Smooth muscle cell (in vitro differentiated cells): ENCODE data around the gene FGF5. TPM values are rescaled to one million over a fixed set of nuclear protein-coding genes. Genes with fewer than 3 reads are reported as not detected.

Source experiments
- DNase-seq: peaks from one replicate; lab custom pipeline; 2025; ENCODE audit not compliant: unreplicated experiment; lab: John Stamatoyannopoulos, UW
- H2AFZ ChIP-seq: fragments of 200-600 bp; sonication (generic); 2 replicates; pipeline ENCODE4 v1.6.0; 2016; ENCODE audit warnings: antibody characterized with exemption, low read depth, mild to moderate bottlenecking
- H3F3A ChIP-seq: fragments of 200-600 bp; sonication (generic); 2 replicates; pipeline ENCODE4 v1.6.0; 2017; ENCODE audit warnings: antibody characterized with exemption, low read depth
- H3K27ac ChIP-seq: fragments of 200-600 bp; sonication (generic); 2 replicates; pipeline ENCODE4 v1.5.1; 2016; ENCODE audit warnings: low read depth, mild to moderate bottlenecking
- H3K27me3 ChIP-seq: fragments of 200-600 bp; sonication (generic); 2 replicates; pipeline ENCODE4 v1.6.1; 2016; ENCODE audit warnings: low read depth, mild to moderate bottlenecking
- H3K36me3 ChIP-seq: fragments of 200-600 bp; sonication (generic); 2 replicates; pipeline ENCODE4 v1.5.1; 2016; ENCODE audit warnings: low read depth
- H3K4me1 ChIP-seq: fragments of 200-600 bp; sonication (generic); 2 replicates; pipeline ENCODE4 v1.5.1; 2016; ENCODE audit warnings: low read depth
- H3K4me2 ChIP-seq: fragments of 200-600 bp; sonication (generic); 2 replicates; pipeline ENCODE4 v1.6.0; 2016; ENCODE audit warnings: mild to moderate bottlenecking
- H3K4me3 ChIP-seq: fragments of 200-600 bp; sonication (generic); 2 replicates; pipeline ENCODE4 v1.5.1; 2016; ENCODE audit warnings: mild to moderate bottlenecking
- H3K79me2 ChIP-seq: fragments of 200-600 bp; sonication (generic); 2 replicates; pipeline ENCODE4 v1.6.0; 2016; ENCODE audit warnings: low read depth, mild to moderate bottlenecking
- H3K9ac ChIP-seq: fragments of 200-600 bp; sonication (generic); 2 replicates; pipeline ENCODE4 v1.6.0; 2016; ENCODE audit warnings: low read depth
- H3K9me3 ChIP-seq: fragments of 200-600 bp; sonication (generic); replicated peaks from 2 replicates; pipeline ENCODE4 v1.5.1; 2016; ENCODE audit warnings: low read depth
- H4K20me1 ChIP-seq: fragments of 200-600 bp; sonication (generic); 2 replicates; pipeline ENCODE4 v1.6.0; 2016; ENCODE audit warnings: low read depth
- WGBS: methylation state at CpG from one replicate; pipeline ENCODE4 v1.1.7; 2016; ENCODE audit warnings: low lambda C conversion rate; 5-methylcytosine and 5-hydroxymethylcytosine counted together
- polyA plus RNA-seq: library from polyadenylated mRNA; unstranded; fragments of >200 nt; fragmentation: Nextera tagmentation; extraction: Ambion mirVana; gene quantifications from 2 replicates; pipeline ENCODE4 v1.2.1, GENCODE V29; 2016
- total RNA-seq: library from RNA; depleted of rRNA; stranded (reverse); fragments of >200 nt; gene quantifications from 2 replicates; pipeline ENCODE4 v1.2.3, GENCODE V29; 2014
- TF ChIP-seq, protein P1 (sequence below): fragments of 200-600 bp; sonication (generic); IDR thresholded peaks from 2 replicates; pipeline ENCODE4 v1.5.1; 2017; ENCODE audit warnings: borderline replicate concordance, mild to moderate bottlenecking, antibody characterized with exemption; ENCODE audit not compliant: insufficient read depth, poor library complexity, severe bottlenecking

The FGF5 gene
- total and polyA plus RNA-seq, 2 experiments from 2014 or later: not detected

DNA sequence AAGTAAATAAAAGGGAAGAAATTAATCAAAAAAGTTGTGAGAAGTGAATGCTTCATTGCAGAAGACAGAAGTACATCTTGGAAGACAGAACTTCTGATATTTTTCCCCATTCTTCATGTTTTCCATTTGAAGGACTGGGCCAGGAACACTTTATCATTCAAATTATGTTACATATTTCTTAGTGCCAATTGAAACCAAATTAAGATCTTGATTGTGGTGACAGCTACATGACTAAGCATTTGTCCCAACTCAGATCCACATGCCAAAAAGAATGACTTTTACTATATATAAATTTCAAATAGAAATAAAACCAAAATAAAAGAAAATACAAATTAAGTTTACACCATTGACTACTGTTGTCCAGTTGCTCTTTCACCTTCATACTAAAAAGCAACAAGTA is 14.0 kb upstream of the FGF5 start:
- H3K27me3 ChIP-seq: peaks cover 48% of the 10 kb centered on the region
- H3K27ac ChIP-seq: no peak overlapping the region
- no peaks in the 10 kb centered on the region for H3F3A ChIP-seq
- H2AFZ ChIP-seq: no peak overlapping the region
- no peak overlapping the region for H3K9ac ChIP-seq
- H3K4me2 ChIP-seq: no peak overlapping the region
- H3K4me1 ChIP-seq: no peaks in the 10 kb centered on the region
- TF ChIP-seq, protein P1, sequence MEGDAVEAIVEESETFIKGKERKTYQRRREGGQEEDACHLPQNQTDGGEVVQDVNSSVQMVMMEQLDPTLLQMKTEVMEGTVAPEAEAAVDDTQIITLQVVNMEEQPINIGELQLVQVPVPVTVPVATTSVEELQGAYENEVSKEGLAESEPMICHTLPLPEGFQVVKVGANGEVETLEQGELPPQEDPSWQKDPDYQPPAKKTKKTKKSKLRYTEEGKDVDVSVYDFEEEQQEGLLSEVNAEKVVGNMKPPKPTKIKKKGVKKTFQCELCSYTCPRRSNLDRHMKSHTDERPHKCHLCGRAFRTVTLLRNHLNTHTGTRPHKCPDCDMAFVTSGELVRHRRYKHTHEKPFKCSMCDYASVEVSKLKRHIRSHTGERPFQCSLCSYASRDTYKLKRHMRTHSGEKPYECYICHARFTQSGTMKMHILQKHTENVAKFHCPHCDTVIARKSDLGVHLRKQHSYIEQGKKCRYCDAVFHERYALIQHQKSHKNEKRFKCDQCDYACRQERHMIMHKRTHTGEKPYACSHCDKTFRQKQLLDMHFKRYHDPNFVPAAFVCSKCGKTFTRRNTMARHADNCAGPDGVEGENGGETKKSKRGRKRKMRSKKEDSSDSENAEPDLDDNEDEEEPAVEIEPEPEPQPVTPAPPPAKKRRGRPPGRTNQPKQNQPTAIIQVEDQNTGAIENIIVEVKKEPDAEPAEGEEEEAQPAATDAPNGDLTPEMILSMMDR: no peak
- DNase-seq: no peak
- no peaks in the 10 kb centered on the region for H4K20me1 ChIP-seq
- H3K9me3 ChIP-seq: no peaks in the 10 kb centered on the region
- no peaks in the 10 kb centered on the region for H3K36me3 ChIP-seq
- no peak overlapping the region for H3K4me3 ChIP-seq
- H3K79me2 ChIP-seq: no peaks in the 10 kb centered on the region

DNA sequence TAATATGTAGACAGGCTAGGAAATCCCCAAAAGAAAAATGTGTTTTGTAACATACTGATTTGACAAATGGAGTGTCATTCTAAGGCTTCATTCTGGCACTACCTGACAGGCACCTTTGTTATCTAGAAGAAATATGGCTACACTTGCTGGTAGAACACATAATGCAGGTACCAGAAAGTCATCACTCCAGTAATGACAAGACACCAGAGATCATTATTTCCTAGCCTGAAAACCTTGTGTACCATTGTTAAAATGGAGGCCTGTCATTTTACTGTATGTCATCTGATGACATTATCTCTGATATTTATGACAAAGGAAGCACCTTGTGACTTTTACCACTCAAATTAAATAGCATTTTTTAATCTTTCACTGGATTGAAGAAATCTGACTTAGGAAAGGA is 13.5 kb upstream of the FGF5 start:
- H3K9ac ChIP-seq: no peak overlapping the region
- no peaks in the 10 kb centered on the region for H3K79me2 ChIP-seq
- H3K27me3 ChIP-seq: peaks cover 53% of the 10 kb centered on the region
- no peaks in the 10 kb centered on the region for H3K4me1 ChIP-seq
- no peak overlapping the region for H3K4me3 ChIP-seq
- DNase-seq: no peak
- no peak overlapping the region for H2AFZ ChIP-seq
- no peaks in the 10 kb centered on the region for H3F3A ChIP-seq
- H3K36me3 ChIP-seq: no peaks in the 10 kb centered on the region
- no peaks in the 10 kb centered on the region for H3K9me3 ChIP-seq
- H4K20me1 ChIP-seq: no peaks in the 10 kb centered on the region
- no peak overlapping the region for H3K4me2 ChIP-seq
- TF ChIP-seq, protein P1: no peak
- no peak overlapping the region for H3K27ac ChIP-seq

DNA sequence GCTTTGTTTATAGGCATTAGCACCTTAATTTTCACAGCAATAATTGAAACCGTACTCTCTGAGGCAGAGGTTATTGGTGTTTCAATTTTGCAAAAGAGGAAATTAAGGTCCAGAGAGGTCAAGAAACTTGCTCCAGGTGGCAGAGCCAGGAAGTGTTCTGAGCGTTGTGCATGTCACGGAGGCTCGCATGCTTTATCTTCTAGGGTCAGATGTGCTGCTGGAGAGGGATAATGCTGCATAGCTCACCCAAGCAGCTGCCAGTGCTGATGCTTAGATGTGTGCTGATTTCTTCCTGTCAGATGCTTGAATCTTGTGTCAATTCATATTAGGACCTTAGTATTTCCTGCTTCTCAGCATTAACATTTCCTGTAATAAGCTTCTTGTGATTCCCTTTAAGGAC is 13.0 kb upstream of the FGF5 start:
- Histone ChIP-seq H3K4me1 (no peaks in the 10 kb centered on the region), H3K4me3 (no peak overlapping the region), H3K27me3 (peaks cover 59% of the 10 kb centered on the region), H3K4me2 (no peak overlapping the region), H3F3A (no peaks in the 10 kb centered on the region), H3K9me3 (no peaks in the 10 kb centered on the region), H3K36me3 (no peaks in the 10 kb centered on the region), H3K27ac (no peak overlapping the region), H3K79me2 (no peaks in the 10 kb centered on the region), H4K20me1 (no peaks in the 10 kb centered on the region), H2AFZ (no peak overlapping the region), H3K9ac (no peak overlapping the region)
- WGBS: 64% methylated on average over 4 of the region's 4 CpGs
- DNase-seq: no peak
- TF ChIP-seq, protein P1: no peak

DNA sequence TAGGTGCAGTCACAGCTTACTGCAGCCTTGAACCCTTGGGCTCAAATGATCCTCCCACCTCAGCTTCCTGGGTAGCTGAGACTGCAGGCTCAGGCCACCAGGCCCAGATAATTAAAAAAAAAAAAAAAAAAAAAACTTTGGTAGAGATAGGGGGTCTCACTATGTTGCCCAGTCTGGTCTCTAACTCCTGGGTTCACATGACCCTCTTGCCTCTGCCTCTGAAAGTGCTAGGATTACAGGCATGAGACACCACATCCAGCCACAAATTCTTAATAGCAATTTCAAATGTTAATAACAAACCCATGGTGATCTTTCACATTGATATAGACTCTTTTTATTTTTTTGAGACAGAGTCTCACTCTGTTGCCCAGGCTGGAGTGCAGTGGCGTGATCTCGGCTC is 12.3 kb upstream of the FGF5 start:
- Histone ChIP-seq H3K36me3 (no peaks in the 10 kb centered on the region), H4K20me1 (no peaks in the 10 kb centered on the region), H3K4me3 (no peak overlapping the region), H3F3A (no peaks in the 10 kb centered on the region), H3K79me2 (no peaks in the 10 kb centered on the region), H3K27ac (no peak overlapping the region), H3K27me3 (peaks cover 61% of the 10 kb centered on the region), H3K9me3 (no peaks in the 10 kb centered on the region), H3K4me1 (no peaks in the 10 kb centered on the region), H3K9ac (no peak overlapping the region), H2AFZ (no peak overlapping the region), H3K4me2 (no peak overlapping the region)
- TF ChIP-seq, protein P1: no peak
- no peak for DNase-seq
- 96% methylated on average over 2 of the region's 2 CpGs for WGBS
